ENCODE results near the gene POTEM.
"Not testable (repeated sequence)": the region's sequence is repeated elsewhere in the genome, so short reads cannot be mapped to it uniquely, and the experiment has no call there.

POTEM gene

DNA sequence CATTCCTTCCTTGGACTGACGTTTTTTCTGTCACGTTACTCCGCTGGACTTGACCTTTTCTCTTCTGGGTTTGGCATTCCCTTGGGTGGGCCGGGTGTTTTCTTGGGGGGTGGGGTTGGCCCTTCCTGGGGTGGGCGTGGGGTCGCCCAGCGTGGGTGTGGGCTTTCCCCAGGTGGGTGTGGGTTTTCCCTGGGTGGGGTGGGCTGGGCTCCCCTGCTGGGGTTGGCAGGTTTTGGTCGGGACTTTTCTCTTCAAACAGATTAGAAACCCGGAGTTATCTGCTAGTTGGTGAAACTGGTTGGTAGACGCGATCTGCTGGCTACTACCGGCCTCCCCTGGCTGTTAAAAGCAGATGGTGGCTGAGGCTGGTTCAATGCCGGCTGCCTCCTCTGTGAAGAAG, at the start of gene POTEM:
Gene POTEM (plus strand): TSS at position 301 of the 400 bp plus-strand sequence. CDS start 52 bp downstream, at position 353.
- not testable (repeated sequence) for DNase-seq (ENCODE audit: low spot score)

DNA sequence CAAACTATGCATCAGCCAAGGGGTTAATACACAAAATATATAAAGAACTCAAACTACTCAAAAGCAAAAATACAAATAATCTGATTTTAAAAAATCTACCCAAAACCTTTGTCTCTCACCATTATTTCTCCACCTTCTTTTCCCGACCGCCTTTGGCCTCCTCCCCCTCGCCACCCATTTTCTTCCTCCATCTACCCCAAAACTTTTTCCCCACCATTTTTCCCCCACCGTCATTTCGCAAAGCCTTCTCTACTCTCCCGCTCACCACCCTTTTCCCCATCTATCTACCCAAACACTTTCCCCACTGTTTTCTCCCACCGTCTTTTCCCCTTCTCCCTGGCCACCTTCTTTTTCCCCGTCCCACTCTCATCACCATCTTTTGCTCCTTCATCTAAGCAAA, 48.9 kb upstream of the POTEM start:
- not testable (repeated sequence) for DNase-seq (ENCODE audit: low spot score)

DNA sequence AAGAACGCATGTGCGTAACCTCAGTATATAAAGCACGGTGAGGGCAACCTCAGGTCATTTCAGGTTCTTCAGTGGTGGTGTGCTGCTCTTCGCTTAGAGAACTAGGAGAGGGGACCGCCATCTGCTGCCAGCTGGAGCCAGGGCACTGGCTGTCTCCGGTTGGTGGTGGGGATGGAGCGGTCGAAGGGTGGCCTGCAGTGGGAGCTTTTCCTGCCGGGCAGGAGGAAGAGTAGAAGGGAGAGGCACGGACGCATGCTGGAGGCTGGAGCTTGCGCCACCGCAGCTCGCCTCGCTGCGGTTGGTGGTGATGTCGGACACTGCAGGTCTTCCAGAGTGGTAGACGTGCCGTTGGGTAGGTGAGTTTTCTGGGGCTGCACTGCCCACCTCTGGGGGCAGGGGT, 47.2 kb upstream of the POTEM start:
- DNase-seq (ENCODE audit: low spot score) = not testable (repeated sequence)

DNA sequence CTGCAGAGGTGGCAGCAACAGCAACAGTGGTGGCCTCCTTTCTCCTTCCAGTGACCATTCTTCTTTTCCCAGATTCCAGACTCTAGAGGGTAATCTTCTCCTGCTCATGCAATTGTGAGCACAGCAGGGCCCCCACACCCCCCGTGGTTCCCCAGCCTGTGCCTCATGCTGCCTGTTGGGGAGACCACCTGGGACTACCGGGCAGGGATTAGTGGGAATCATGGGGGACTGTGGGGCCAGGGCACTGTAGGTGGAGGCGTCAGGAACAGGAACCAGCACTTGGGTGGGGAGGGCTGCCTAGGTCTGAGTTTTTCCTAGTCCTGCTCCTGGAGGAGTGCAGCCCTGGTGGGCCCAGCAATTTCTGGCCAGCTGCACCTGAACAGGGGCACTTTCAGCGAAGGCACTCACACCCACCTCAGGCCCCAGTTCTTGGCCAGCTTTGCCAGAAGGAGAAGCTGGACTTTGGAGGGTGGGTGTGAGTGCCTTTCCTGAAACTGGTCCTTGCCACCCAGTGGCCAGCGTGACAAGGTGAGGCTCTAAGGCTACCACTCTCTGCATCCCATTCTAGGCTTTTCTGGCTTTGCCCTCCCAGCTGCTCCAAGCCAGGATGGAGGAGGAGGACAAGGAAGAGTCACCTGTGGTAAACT, 46.1 kb upstream of the POTEM start:
- not testable (repeated sequence) for DNase-seq (ENCODE audit: low spot score)

- DNase-seq (ENCODE audit: low spot score) = not testable (repeated sequence)
Observed at GRCh38 chr14:18936848-18937247, 30.4 kb upstream of the POTEM start.

DNA sequence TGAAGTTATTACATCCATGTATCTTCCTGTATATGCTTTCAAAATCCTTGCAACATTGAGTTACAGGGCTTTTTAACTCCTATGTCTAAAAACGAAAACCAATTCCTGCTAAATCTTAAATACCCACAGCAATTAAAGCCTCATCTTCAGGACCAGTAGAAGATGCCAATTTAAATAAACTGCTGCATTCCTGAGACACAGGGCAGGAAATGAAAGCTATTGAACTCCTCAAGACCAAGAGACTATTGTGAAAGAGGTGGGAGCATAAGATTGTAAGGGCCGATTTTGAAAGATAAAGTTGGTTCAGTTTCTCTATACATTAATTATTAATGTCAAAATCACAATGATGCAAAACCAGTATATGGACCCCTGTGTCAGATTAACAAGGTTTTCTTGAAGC, 28.5 kb upstream of the POTEM start:
- DNase-seq (ENCODE audit: low spot score) = not testable (repeated sequence)

- not testable (repeated sequence) for DNase-seq (ENCODE audit: low spot score)
Observed at GRCh38 chr14:18949939-18950338, 17.3 kb upstream of the POTEM start.

DNA sequence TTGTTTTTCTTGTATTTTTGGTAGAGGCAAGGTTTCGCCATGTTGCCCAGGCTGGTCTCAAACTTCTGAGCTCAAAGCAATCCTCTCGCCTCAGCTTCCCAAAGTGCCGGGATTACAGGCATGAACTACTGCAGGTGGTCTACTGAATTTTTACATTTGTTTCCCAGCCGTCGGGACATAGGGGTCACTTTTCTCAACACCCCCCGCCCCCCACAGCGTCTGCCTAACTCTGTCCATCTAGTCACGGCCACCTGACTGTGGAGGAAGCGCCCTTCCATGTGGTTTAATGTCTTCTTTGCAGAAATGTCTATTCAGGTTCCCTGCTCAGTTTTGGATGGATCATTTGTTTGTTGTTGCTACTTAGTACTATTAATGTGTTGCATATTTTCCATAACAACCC, 14.1 kb upstream of the POTEM start:
- not testable (repeated sequence) for DNase-seq (ENCODE audit: low spot score)

DNA sequence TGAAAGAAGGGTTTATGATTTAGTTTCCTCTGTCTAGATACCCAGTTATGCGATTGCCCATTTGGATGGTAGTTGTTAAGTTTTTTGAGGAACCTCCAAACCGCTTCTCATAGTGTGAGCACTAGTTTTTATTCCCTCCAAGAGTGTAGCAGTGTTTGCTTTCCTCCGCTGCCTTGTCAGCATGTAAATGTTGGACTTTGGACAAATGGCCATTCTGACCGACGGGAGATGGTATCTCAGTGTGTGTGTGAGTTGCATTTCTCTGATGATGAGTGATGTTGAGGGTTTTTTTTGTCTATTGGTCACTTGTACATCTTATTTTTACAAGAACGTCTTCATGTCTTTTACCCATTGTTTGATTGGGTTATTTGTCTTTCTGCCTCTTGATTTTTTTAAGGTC, 11.4 kb upstream of the POTEM start:
- DNase-seq (ENCODE audit: low spot score) = not testable (repeated sequence)

DNA sequence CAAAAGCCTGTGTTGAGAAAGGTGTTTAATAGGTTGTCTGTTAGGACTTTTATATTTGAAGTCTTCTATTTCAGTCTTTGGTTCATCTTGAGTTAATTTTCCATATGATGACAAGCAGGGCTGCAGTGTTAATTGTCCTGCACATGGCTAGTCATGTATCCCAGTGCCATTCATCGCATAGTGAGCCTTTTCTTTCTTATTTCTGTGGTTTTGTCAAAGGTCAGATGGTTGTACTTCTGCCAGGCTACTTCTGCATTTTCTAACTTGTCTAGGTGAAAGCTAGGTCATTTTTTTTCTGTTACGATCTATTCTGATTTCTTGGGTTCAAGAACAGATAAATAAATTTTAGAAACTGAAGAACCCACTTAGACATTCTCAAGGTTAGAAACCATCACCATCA, 5.7 kb upstream of the POTEM start:
- DNase-seq (ENCODE audit: low spot score) = not testable (repeated sequence)

GRCh38 chr14:18962143-18962542, 5.1 kb upstream of the POTEM start:
- DNase-seq (ENCODE audit: low spot score) = not testable (repeated sequence)

DNA sequence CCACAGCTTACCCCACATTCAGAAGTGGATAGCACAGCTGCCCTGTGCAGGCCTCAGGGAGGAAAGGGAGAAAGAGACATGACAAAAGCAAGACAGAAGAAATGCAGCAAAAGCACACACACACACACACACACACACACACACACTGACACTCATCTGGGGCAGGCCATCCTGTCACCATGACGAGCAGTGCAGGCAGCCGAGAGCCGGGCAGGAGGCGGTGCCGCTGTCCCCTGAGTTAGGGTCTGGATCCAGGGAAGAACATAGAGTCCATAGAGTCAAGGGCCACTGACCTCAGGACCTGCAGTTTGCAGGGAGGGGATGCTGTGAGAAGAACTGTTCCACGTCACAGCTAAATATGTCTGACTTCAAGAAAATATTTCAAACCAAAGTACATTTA, 4.0 kb upstream of the POTEM start:
- not testable (repeated sequence) for DNase-seq (ENCODE audit: low spot score)

GRCh38 chr14:18964878-18965277, 2.4 kb upstream of the POTEM start:
- not testable (repeated sequence) for DNase-seq (ENCODE audit: low spot score)

- DNase-seq (ENCODE audit: low spot score) = not testable (repeated sequence)
Observed at GRCh38 chr14:19002566-19002965, 35.3 kb downstream of the POTEM start.

GRCh38 chr14:19006490-19006889, 39.3 kb downstream of the POTEM start:
- not testable (repeated sequence) for DNase-seq (ENCODE audit: low spot score)

GRCh38 chr14:19007678-19008077, 40.4 kb downstream of the POTEM start:
- DNase-seq (ENCODE audit: low spot score) = not testable (repeated sequence)

GRCh38 chr14:19011029-19011428, 43.8 kb downstream of the POTEM start:
- not testable (repeated sequence) for DNase-seq (ENCODE audit: low spot score)

GRCh38 chr14:19011703-19012102, 44.5 kb downstream of the POTEM start:
- not testable (repeated sequence) for DNase-seq (ENCODE audit: low spot score)

- not testable (repeated sequence) for DNase-seq (ENCODE audit: low spot score)
Observed at GRCh38 chr14:19015185-19015584, 48.0 kb downstream of the POTEM start.

DNA sequence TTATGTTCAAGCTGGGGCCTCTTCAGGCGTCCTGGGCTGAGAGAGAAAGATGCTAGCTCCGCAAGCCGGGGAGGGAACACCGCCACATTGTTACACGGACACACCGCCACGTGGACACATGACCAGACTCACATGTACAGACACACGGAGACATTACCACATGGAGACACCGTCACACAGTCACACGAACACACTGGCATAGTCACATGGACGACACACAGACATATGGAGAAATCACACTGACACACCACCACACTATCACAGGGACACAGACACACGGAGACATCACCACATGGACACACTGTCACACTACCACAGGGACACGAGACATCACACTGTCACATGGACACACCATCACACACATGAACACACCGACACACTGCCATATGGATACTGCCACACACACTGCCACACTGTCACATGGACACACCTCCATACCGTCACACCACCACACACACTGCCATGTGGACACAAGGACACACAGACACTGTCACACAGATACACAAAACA, 57.9 kb downstream of the POTEM start:
- not testable (repeated sequence) for DNase-seq (ENCODE audit: low spot score)

GRCh38 chr14:19026649-19027351, 59.6 kb downstream of the POTEM start:
- DNase-seq (ENCODE audit: low spot score) = not testable (repeated sequence)

DNA sequence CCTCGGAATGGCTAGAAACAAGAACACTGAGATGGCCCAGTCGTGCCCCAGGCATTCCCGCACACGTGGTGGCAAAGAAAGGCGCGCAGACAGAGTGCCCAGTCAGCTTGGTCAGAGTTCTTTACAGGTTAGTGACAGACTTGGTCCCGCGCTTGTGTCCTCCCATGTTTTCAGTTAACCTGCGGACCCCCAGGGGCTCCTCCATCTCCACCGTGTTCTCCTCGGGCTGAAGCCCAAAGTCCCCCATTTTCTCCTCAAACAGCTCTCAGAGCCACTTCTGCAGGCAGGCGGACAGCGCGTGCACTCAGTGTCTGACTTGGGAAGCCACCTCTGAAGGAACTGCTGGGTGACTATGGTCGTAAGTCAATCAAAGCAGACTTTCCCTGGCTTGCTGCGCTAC, 60.7 kb downstream of the POTEM start:
- not testable (repeated sequence) for DNase-seq (ENCODE audit: low spot score)

DNA sequence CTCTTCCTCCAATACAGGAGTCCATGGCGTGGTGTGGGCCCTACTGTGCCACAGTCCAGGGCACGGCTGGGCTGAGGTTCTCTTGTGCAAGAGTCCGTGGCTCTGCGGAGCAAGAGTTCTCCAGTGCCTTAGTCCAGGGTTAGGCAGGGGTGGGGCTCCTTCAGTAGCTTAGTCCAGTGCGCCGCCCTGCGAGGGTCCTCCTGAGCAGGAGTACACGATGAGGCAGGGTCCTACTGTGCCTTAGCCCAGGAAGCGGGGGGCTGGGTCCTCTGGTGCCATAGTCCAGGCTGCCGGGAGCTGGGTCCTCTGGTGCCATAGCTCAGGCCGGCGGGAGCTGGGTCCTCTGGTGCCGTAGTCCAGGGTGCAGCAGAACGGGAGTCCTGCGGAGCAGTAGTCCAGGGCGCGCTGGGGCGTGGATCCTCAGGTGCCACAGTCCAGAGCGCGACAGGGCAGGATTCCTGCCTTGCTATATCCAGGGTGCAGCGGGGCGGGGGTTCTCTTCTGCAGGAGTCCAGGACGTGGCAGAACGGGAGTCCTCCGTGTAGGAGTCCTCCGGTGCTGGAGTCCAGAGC, 69.7 kb downstream of the POTEM start:
- not testable (repeated sequence) for DNase-seq (ENCODE audit: low spot score)
